Stomach smooth muscle (tissue), 2 donors: ENCODE measurements around the gene FICD.

Experiments
- H3K27ac ChIP-seq: one replicate; pipeline ENCODE4 v1.7.0; 2013; ENCODE audit warnings: mild to moderate bottlenecking, low read length, inconsistent platforms
- H3K27me3 ChIP-seq, 2 donors: one replicate each; pipeline ENCODE4 v1.7.0; 2013; ENCODE audit warnings: low read length in 2 of 2; ENCODE audit not compliant: insufficient read depth in 2 of 2, control insufficient read depth in 1 of 2
- H3K36me3 ChIP-seq, 2 donors: one replicate each; pipeline ENCODE4 v1.7.0; 2013; ENCODE audit warnings: low read length in 2 of 2; ENCODE audit not compliant: control insufficient read depth in 2 of 2, insufficient read depth in 2 of 2
- H3K4me1 ChIP-seq: one replicate; pipeline ENCODE4 v1.7.0; 2013; ENCODE audit warnings: low read length; ENCODE audit not compliant: control insufficient read depth, insufficient read depth
- H3K4me3 ChIP-seq, 2 donors: one replicate each; pipeline ENCODE4 v1.7.0; 2013; ENCODE audit warnings: low read length in 2 of 2
- H3K9ac ChIP-seq, 2 donors: one replicate each; pipeline ENCODE4 v1.7.0; 2013; ENCODE audit warnings: low read length in 2 of 2, mild to moderate bottlenecking in 1 of 2
- H3K9me3 ChIP-seq, 2 donors: one replicate each; pipeline ENCODE4 v1.7.0; 2013; ENCODE audit warnings: low read length in 2 of 2; ENCODE audit not compliant: control insufficient read depth in 2 of 2
- donor health status: healthy.
- donor health status: Pancreatic carcinoma.

FICD gene

GRCh38 chr12:108505129-108505528, 9.9 kb upstream of the FICD start:
- no peak overlapping the region for H3K27ac ChIP-seq
- no peaks in the 10 kb centered on the region for H3K27me3 ChIP-seq
- peaks cover 3 to 6% of the 10 kb centered on the region in 2 donors for H3K9me3 ChIP-seq
- H3K4me1 ChIP-seq, result no peaks in the 10 kb centered on the region
- no peaks in the 10 kb centered on the region for H3K36me3 ChIP-seq
- no peak overlapping the region for H3K9ac ChIP-seq
- H3K4me3 ChIP-seq, result no peak overlapping the region

GRCh38 chr12:108507971-108508642, 7.0 kb upstream of the FICD start:
- Histone ChIP-seq H3K4me1 (no peaks in the 10 kb centered on the region), H3K27me3 (no peaks in the 10 kb centered on the region), H3K4me3 (no peak overlapping the region), H3K9ac (no peak overlapping the region), H3K36me3 (no peaks in the 10 kb centered on the region), H3K27ac (no peak overlapping the region), H3K9me3 (peaks cover 1 to 3% of the 10 kb centered on the region in 2 donors)

GRCh38 chr12:108509806-108510205, 5.3 kb upstream of the FICD start:
- H3K27ac ChIP-seq, result no peak overlapping the region
- H3K4me1 ChIP-seq, result peaks cover 1% of the 10 kb centered on the region
- no peaks in the 10 kb centered on the region for H3K9me3 ChIP-seq
- H3K4me3 ChIP-seq, result no peak overlapping the region
- no peaks in the 10 kb centered on the region for H3K36me3 ChIP-seq
- H3K9ac ChIP-seq, result no peak overlapping the region
- H3K27me3 ChIP-seq, result no peaks in the 10 kb centered on the region

- Histone ChIP-seq H3K36me3 (no peaks in the 10 kb centered on the region), H3K27ac (no peak overlapping the region), H3K9ac (no peak overlapping the region)
Measured at GRCh38 chr12:108510836-108511235, 4.2 kb upstream of the FICD start.

GRCh38 chr12:108511633-108512540, 3.2 kb upstream of the FICD start:
- no peaks in the 10 kb centered on the region for H3K36me3 ChIP-seq
- H3K4me1 ChIP-seq, result peaks cover 13% of the 10 kb centered on the region
- H3K9ac ChIP-seq, result peak overlapping the region; percentile 17 to 21
- H3K9me3 ChIP-seq, result no peaks in the 10 kb centered on the region
- H3K27ac ChIP-seq, result no peak overlapping the region
- H3K4me3 ChIP-seq, result peak overlapping the region in 1 of 2 donors; percentile 44
- no peaks in the 10 kb centered on the region for H3K27me3 ChIP-seq

More at GRCh38 chr12:108510836-108511235, 4.2 kb upstream of the FICD start:
- Histone ChIP-seq H3K9me3 (no peaks in the 10 kb centered on the region), H3K4me1 (peaks cover 8% of the 10 kb centered on the region), H3K27me3 (no peaks in the 10 kb centered on the region), H3K4me3 (no peak overlapping the region)

GRCh38 chr12:108514468-108514972, 557 bp upstream of the FICD start:
- peaks cover 13% of the 10 kb centered on the region for H3K4me1 ChIP-seq
- H3K9me3 ChIP-seq, result no peaks in the 10 kb centered on the region
- H3K27me3 ChIP-seq, result no peaks in the 10 kb centered on the region
- no peak overlapping the region for H3K9ac ChIP-seq
- H3K4me3 ChIP-seq, result peak overlapping the region; percentile 15 to 88
- no peak overlapping the region for H3K27ac ChIP-seq
- H3K36me3 ChIP-seq, result peaks cover 11 to 21% of the 10 kb centered on the region in 2 donors

GRCh38 chr12:108515916-108516315, 839 bp downstream of the FICD start:
- peaks cover 13% of the 10 kb centered on the region for H3K4me1 ChIP-seq
- H3K4me3 ChIP-seq, result peak overlapping the region; percentile 76 to 88
- peak overlapping the region; percentile 84 to 91 for H3K9ac ChIP-seq
- H3K27me3 ChIP-seq, result no peaks in the 10 kb centered on the region
- no peaks in the 10 kb centered on the region for H3K9me3 ChIP-seq
- no peak overlapping the region for H3K27ac ChIP-seq
- peaks cover 19 to 27% of the 10 kb centered on the region in 2 donors for H3K36me3 ChIP-seq

GRCh38 chr12:108516511-108517275, 1.6 kb downstream of the FICD start:
- peak overlapping the region in 1 of 2 donors; percentile 88 for H3K4me3 ChIP-seq
- H3K9ac ChIP-seq, result peak overlapping the region; percentile 1 to 84
- H3K27me3 ChIP-seq, result no peaks in the 10 kb centered on the region
- no peaks in the 10 kb centered on the region for H3K9me3 ChIP-seq
- peaks cover 13% of the 10 kb centered on the region for H3K4me1 ChIP-seq
- H3K27ac ChIP-seq, result no peak overlapping the region
- H3K36me3 ChIP-seq, result peaks cover 27 to 33% of the 10 kb centered on the region in 2 donors

- Histone ChIP-seq H3K9ac (no peak overlapping the region), H3K27ac (no peak overlapping the region), H3K9me3 (no peaks in the 10 kb centered on the region), H3K4me1 (peaks cover 13% of the 10 kb centered on the region), H3K27me3 (no peaks in the 10 kb centered on the region), H3K36me3 (peaks cover 32 to 39% of the 10 kb centered on the region in 2 donors), H3K4me3 (no peak overlapping the region)
Measured at GRCh38 chr12:108517288-108518100, 2.4 kb downstream of the FICD start.
